Measurements from ENCODE around the gene C6.

Gene C6

DNA sequence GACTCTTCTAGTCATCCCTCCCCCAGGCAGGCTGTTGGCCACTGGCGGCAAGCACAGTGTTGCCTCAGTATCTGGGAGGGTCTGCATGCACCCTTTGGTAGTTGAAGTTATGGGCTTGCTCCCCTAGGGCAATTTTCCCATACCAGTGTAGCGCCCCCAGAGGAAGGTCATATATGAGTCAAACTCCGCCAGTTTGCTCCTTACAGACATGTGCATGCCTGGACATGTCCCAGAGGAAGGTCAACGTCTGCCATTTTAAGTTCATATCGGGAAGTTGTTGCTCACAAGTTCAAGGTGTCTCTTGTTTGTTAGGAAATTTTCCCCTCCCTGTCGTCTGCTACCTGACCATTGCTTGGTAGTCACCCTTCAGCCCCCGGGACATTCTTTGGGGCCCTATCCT is 90.9 kb downstream of the C6 start:
- Mint-ChIP-seq H3K36me3 (no peaks in the 10 kb centered on the region), H3K4me1 (no peaks in the 10 kb centered on the region), H3K27me3 (no peaks in the 10 kb centered on the region), H3K27ac (no peak overlapping the region), H3K4me3 (no peak overlapping the region), H3K9me3 (peaks cover 0 to 3% of the 10 kb centered on the region in 2 donors)
- no peak for DNase-seq
- no peak for ATAC-seq (replicated peaks)

DNA sequence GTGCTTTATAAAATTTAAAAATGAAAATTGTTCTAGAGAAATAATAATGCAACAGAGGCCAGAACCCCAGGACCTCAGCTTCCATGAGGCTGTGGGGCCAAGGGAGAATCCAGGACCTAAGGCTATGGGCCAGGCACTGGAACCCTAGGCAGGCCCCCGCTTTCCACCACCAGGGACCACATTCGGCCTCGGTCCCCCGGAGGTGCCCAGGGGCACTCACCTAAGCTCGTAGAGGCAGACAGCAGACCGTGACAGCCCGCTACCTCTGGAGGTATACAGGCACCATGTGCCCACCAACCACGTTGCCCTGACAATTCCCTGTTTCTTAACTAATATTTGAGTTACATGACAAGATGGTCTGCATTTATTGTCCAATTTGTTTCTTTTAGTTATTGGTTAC is 92.7 kb downstream of the C6 start:
- H3K36me3 Mint-ChIP-seq, result no peaks in the 10 kb centered on the region
- DNase-seq (no peak), ATAC-seq (replicated peaks) (no peak)
- peaks cover 2 to 3% of the 10 kb centered on the region in 2 donors for H3K9me3 Mint-ChIP-seq
- H3K4me3 Mint-ChIP-seq, result no peak overlapping the region
- no peaks in the 10 kb centered on the region for H3K27me3 Mint-ChIP-seq
- no peaks in the 10 kb centered on the region for H3K4me1 Mint-ChIP-seq
- no peak overlapping the region for H3K27ac Mint-ChIP-seq

DNA sequence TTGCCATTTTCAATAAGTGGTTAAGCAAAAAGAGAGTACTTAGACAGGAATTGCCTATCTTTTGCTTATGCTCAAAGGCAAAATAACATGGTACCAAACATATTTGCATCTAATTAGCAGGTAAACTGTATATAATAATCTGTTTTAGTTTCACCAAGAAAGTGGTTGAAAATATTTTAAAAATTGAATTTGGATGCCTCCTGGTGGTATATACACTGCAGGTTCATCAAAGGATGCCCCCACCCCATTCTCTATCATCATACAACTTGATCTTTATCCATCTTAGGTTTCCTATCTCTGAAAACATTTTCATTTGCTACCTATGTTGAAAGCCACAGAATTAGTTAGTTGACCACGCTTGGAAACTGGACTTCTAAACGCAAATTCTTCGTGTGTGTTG is 95.2 kb downstream of the C6 start:
- Mint-ChIP-seq H3K9me3 (peaks cover 3% of the 10 kb centered on the region in 2 donors), H3K4me1 (no peaks in the 10 kb centered on the region), H3K4me3 (no peak overlapping the region), H3K36me3 (no peaks in the 10 kb centered on the region), H3K27ac (no peak overlapping the region), H3K27me3 (no peaks in the 10 kb centered on the region)
- DNase-seq, result no peak
- no peak for ATAC-seq (replicated peaks)

DNA sequence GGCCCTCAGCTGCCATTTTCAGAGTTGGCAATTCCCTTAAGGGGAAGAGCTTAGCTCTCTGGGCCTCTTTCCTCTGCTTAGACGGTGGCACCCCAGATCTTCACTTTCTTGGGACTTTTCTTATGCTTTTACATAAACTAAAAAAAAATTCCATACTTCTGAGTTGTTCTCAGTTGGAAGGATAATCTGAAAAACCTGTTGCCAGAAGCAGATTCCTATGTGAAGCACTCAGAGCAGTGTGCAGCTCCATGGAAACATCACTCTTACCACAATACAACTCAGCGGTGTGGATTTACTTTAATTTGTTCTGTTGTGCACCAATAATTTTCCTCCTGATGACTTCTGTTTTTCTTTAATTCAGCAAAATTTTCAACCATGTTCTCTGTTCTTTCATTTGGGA is 98.1 kb downstream of the C6 start:
- H3K27me3 Mint-ChIP-seq, result no peaks in the 10 kb centered on the region
- H3K9me3 Mint-ChIP-seq, result peaks cover 3 to 5% of the 10 kb centered on the region in 2 donors
- H3K4me3 Mint-ChIP-seq, result no peak overlapping the region
- H3K4me1 Mint-ChIP-seq, result no peaks in the 10 kb centered on the region
- ATAC-seq (replicated peaks) (no peak), DNase-seq (no peak)
- H3K27ac Mint-ChIP-seq, result no peak overlapping the region
- no peaks in the 10 kb centered on the region for H3K36me3 Mint-ChIP-seq

- no peak for DNase-seq
Observed at GRCh38 chr5:41112486-41113455, 100.6 kb downstream of the C6 start.

DNA sequence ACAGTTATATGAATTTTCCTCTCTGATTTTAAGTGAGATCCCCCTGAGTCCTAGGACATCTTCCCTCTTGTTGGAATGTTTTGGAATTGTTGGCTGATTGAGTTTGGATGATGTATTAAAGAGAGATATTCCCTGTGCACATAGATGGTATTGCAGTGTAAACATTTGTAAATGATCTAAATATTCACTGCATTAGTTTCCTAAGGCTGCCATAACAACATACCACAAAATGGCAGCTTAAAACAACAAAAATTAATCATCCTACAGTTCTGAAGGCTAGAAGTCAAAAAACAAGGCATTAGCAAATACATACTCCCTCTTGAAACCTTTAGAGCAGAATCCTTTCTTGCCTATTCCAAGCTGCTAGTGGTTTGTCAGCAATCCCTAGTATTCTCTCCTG is 104.1 kb downstream of the C6 start:
- ATAC-seq (replicated peaks), result no peak
- Mint-ChIP-seq H3K36me3 (no peaks in the 10 kb centered on the region), H3K4me3 (no peak overlapping the region), H3K4me1 (no peaks in the 10 kb centered on the region), H3K9me3 (peaks cover 3% of the 10 kb centered on the region in 2 donors), H3K27me3 (no peaks in the 10 kb centered on the region), H3K27ac (no peak overlapping the region)
- DNase-seq, result no peak

More at GRCh38 chr5:41112486-41113455, 100.6 kb downstream of the C6 start:
- Mint-ChIP-seq H3K27ac (no peak overlapping the region), H3K27me3 (no peaks in the 10 kb centered on the region), H3K36me3 (no peaks in the 10 kb centered on the region), H3K4me3 (no peak overlapping the region), H3K4me1 (no peaks in the 10 kb centered on the region), H3K9me3 (peaks cover 3 to 5% of the 10 kb centered on the region in 2 donors)
- no peak for ATAC-seq (replicated peaks)

- no peaks in the 10 kb centered on the region for H3K27me3 Mint-ChIP-seq
- no peaks in the 10 kb centered on the region for H3K36me3 Mint-ChIP-seq
- no peak for ATAC-seq (replicated peaks)
- H3K9me3 Mint-ChIP-seq, result peaks cover 0 to under 1% of the 10 kb centered on the region in 2 donors
- DNase-seq, result no peak
- no peak overlapping the region for H3K27ac Mint-ChIP-seq
- no peaks in the 10 kb centered on the region for H3K4me1 Mint-ChIP-seq
- H3K4me3 Mint-ChIP-seq, result no peak overlapping the region
Observed at GRCh38 chr5:41102341-41102740, 111.0 kb downstream of the C6 start.

- DNase-seq (no peak), ATAC-seq (replicated peaks) (no peak)
- Mint-ChIP-seq H3K36me3 (no peaks in the 10 kb centered on the region), H3K4me1 (no peaks in the 10 kb centered on the region), H3K27me3 (no peaks in the 10 kb centered on the region), H3K9me3 (no peaks in the 10 kb centered on the region), H3K27ac (no peak overlapping the region), H3K4me3 (no peak overlapping the region)
Observed at GRCh38 chr5:41097642-41098041, 115.7 kb downstream of the C6 start.

DNA sequence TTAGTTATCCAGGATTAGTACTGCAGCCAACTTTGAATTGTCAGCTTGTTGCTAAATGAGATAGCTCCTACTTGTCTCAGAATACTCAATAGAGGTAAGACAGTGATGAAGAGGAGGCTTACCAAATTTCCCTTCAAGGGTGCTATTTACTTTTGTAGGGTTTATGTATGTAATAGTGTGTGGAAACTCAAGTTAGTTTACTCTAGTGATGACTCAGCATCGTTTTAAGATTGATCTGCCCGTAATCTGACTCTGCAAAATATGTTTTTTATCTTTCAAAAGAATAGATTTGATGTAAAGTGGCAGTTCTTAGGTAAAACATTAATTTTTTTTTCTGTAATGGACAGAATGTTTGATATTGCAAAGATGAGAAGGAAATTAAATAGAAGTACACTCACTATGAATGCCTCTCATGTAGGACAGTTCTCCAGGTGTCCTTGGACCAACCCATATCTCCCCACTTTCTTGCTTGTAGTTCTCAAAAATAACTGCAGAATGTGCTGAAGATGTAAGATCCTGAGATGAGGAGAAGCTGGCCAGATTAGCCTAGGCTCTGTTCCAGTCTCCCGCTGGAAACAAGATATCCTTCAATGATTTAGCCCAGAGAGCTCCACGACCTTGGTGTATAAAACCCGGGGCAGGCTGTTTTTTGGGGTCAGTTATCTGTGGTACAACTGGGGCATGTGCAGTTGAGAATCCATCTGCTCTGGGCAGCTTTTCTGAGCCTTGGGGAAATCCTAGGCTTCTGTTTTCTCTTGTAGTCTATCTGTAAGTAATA is 117.8 kb downstream of the C6 start:
- Mint-ChIP-seq H3K27me3 (no peaks in the 10 kb centered on the region), H3K36me3 (no peaks in the 10 kb centered on the region), H3K4me3 (no peak overlapping the region), H3K27ac (no peak overlapping the region), H3K9me3 (no peaks in the 10 kb centered on the region), H3K4me1 (no peaks in the 10 kb centered on the region)
- no peak for ATAC-seq (replicated peaks)
- DNase-seq, result no peak

GRCh38 chr5:41094871-41095270 is 118.5 kb downstream of the C6 start:
- DNase-seq, result no peak
- H3K4me1 Mint-ChIP-seq, result no peaks in the 10 kb centered on the region
- no peaks in the 10 kb centered on the region for H3K27me3 Mint-ChIP-seq
- H3K4me3 Mint-ChIP-seq, result no peak overlapping the region
- no peaks in the 10 kb centered on the region for H3K9me3 Mint-ChIP-seq
- H3K27ac Mint-ChIP-seq, result no peak overlapping the region
- no peak for ATAC-seq (replicated peaks)
- no peaks in the 10 kb centered on the region for H3K36me3 Mint-ChIP-seq

DNA sequence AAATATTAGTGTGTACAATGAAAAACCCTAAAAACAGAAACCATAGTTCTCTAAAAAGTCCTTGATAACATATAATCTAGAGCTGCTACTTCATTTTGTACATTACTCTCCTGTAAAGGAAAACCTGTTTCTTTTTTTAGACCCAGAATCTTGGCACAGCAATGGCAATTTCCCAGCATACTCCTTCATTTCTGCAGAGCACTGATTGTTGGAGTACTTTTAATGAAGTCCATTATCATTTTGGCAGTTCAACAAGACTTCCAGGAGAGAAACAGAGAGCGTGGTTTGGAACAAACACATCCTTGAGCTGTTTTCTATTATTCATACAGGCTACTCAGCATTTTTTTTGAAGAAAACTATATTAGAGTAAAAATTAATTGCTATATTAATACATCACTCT is 119.5 kb downstream of the C6 start:
- no peak overlapping the region for H3K4me3 Mint-ChIP-seq
- H3K36me3 Mint-ChIP-seq, result no peaks in the 10 kb centered on the region

More for the DNA sequence above, 119.5 kb downstream of the C6 start:
- no peak for DNase-seq
- Mint-ChIP-seq H3K4me1 (no peaks in the 10 kb centered on the region), H3K9me3 (no peaks in the 10 kb centered on the region), H3K27me3 (no peaks in the 10 kb centered on the region), H3K27ac (no peak overlapping the region)
- ATAC-seq (replicated peaks), result no peak
